Activated CD8-positive, alpha-beta memory T cell treated with anti-CD3 and anti-CD28 coated beads for 4 hours (primary cell): Measurements from ENCODE around the gene UQCC2.

Source experiments
- DNase-seq, 2 donors: peaks; one replicate each; pipeline ENCODE4 v3.0.0-alpha.2; 2020; ENCODE audit warnings: low read depth in 2 of 2

The UQCC2 gene

DNA sequence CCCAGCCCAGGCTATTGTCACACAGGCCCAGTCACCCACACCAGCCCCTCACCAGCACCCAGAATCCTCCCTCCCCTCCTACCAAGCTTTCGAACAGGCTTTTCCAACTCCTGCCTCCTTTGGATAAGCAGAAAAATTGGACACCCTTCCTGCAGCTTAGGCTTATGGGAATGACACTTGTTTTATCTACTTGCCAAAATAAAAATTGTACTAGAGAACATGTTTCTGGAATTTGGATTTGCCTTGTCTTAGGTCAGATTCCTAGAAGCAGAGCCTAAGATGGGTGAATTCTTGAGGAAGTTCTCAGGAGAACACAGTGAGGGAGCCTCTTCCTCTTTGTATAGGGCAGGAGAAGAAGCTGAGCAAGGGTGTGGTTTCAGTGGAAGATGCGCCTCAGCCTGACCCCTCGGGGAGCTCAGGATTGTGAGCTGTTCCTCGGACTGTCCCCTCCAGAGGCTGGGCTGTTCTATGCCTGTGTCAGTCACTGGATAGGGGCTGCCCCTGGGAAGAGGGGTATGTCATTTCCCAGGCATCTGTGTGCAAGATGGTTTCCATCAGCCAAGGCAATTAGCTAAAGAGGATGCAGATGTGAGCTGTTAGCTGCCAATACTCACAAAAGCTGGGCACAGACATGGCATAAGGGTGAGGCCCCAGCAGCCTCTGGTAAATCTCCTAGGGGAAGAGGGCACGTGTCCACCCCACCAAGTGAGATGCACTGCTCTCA, 56.5 kb downstream of the UQCC2 start:
- no peak for DNase-seq

GRCh38 chr6:33652002-33652401, 59.5 kb downstream of the UQCC2 start:
- no peak for DNase-seq

DNA sequence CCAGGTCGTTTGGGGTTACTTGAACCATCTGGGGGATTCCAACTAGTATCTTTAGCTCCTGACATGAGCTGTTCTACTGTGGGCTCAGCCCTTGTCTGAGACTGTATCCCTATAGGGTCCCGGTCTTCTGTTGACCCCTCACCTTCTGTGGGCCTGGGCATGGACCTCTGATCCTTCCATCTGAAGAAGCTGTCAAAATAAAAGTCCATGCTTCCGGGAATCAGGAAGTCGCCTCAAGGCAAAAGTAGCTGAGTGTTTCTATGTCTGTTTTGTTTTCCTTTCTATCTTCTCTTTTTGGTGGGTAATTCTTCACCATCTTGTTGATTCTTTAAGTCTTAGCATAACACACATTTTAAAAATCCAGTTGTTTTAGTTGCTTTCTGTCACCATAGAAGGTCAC, 60.1 kb downstream of the UQCC2 start:
- no peak for DNase-seq
